ENCODE measurements around the gene ITPR2. TPM values are rescaled to one million over a fixed set of nuclear protein-coding genes. Genes with fewer than 3 reads are reported as not detected.
"Not testable (repeated sequence)": the region's sequence is repeated elsewhere in the genome, so short reads cannot be mapped to it uniquely, and the experiment has no call there.

The ITPR2 gene
- total RNA-seq, 2 experiments from 2014 or later, result 28.8 to 29.9 TPM

- H3K4me1 ChIP-seq (ENCODE audit: insufficient read depth, low read length), result no peaks in the 10 kb centered on the region
- no peak for TF ChIP-seq CTCF (IDR thresholded peaks at IDR 0.05)
- Mint-ChIP-seq H3K9me3 (no peaks in the 10 kb centered on the region), H3K36me3 (ENCODE audit: low read depth) (peaks cover 77% of the 10 kb centered on the region), H3K4me1 (ENCODE audit: low read depth) (no peaks in the 10 kb centered on the region), H3K27me3 (no peaks in the 10 kb centered on the region), H3K27ac (no peak overlapping the region), H3K4me3 (no peak overlapping the region)
- peaks cover 2% of the 10 kb centered on the region for H3K36me3 ChIP-seq (ENCODE audit: insufficient read depth, low read length)
- ATAC-seq (ENCODE audit: poor library complexity) (no peak), DNase-seq (no peak)
- no peaks in the 10 kb centered on the region for H3K27me3 ChIP-seq (ENCODE audit: control insufficient read depth in 1 of 2, insufficient read depth in 2 of 2, low read length in 2 of 2)
- H3K4me3 ChIP-seq (ENCODE audit: low read length), result no peak overlapping the region
- no peak overlapping the region for H3K27ac ChIP-seq (ENCODE audit: low read depth in 1 of 2, low read length in 2 of 2)
- POLR2A ChIA-PET, result no interaction called here
- CTCF ChIA-PET, result no interaction called here
- intact Hi-C loops (cut with DNase I, micrococcal nuclease), result no loop called here
- peaks cover 0 to 5% of the 10 kb centered on the region in 2 experiments for H3K9me3 ChIP-seq (ENCODE audit: control insufficient read depth in 1 of 2, insufficient read depth in 1 of 2, low read length in 2 of 2)
Observed at GRCh38 chr12:26647088-26647487, 185.9 kb downstream of the ITPR2 start.

- Mint-ChIP-seq H3K9me3 (no peaks in the 10 kb centered on the region), H3K27me3 (no peaks in the 10 kb centered on the region), H3K4me1 (ENCODE audit: low read depth) (no peaks in the 10 kb centered on the region), H3K36me3 (ENCODE audit: low read depth) (peaks cover 72% of the 10 kb centered on the region), H3K4me3 (no peak overlapping the region), H3K27ac (no peak overlapping the region)
- no peaks in the 10 kb centered on the region for H3K4me1 ChIP-seq (ENCODE audit: insufficient read depth, low read length)
- peaks cover 0 to 2% of the 10 kb centered on the region in 2 experiments for H3K9me3 ChIP-seq (ENCODE audit: control insufficient read depth in 1 of 2, insufficient read depth in 1 of 2, low read length in 2 of 2)
- DNase-seq (no peak), ATAC-seq (ENCODE audit: poor library complexity) (no peak)
- TF ChIP-seq CTCF (IDR thresholded peaks at IDR 0.05), result no peak
- POLR2A ChIA-PET, result no interaction called here
- no peaks in the 10 kb centered on the region for H3K27me3 ChIP-seq (ENCODE audit: control insufficient read depth in 1 of 2, insufficient read depth in 2 of 2, low read length in 2 of 2)
- H3K4me3 ChIP-seq (ENCODE audit: low read length), result no peak overlapping the region
- intact Hi-C loops (cut with DNase I, micrococcal nuclease), result no loop called here
- CTCF ChIA-PET, result no interaction called here
- no peak overlapping the region for H3K27ac ChIP-seq (ENCODE audit: low read depth in 1 of 2, low read length in 2 of 2)
- H3K36me3 ChIP-seq (ENCODE audit: insufficient read depth, low read length), result no peaks in the 10 kb centered on the region
Observed at GRCh38 chr12:26646571-26646970, 186.4 kb downstream of the ITPR2 start.

- intact Hi-C loops (cut with DNase I, micrococcal nuclease); H3K27me3 ChIP-seq (ENCODE audit: control insufficient read depth in 1 of 2, insufficient read depth in 2 of 2, low read length in 2 of 2); H3K36me3 ChIP-seq (ENCODE audit: insufficient read depth, low read length); H3K4me1 Mint-ChIP-seq (ENCODE audit: low read depth); H3K4me3 Mint-ChIP-seq; POLR2A ChIA-PET; CTCF ChIA-PET; H3K4me3 ChIP-seq (ENCODE audit: low read length); DNase-seq; H3K4me1 ChIP-seq (ENCODE audit: insufficient read depth, low read length); H3K27ac Mint-ChIP-seq; H3K27me3 Mint-ChIP-seq; H3K9me3 ChIP-seq (ENCODE audit: control insufficient read depth in 1 of 2, insufficient read depth in 1 of 2, low read length in 2 of 2); ATAC-seq (ENCODE audit: poor library complexity); H3K9me3 Mint-ChIP-seq; H3K27ac ChIP-seq (ENCODE audit: low read depth in 1 of 2, low read length in 2 of 2): not testable (repeated sequence)
- H3K36me3 Mint-ChIP-seq (ENCODE audit: low read depth), result peaks cover 63% of the 10 kb centered on the region
Observed at GRCh38 chr12:26644376-26644775, 188.6 kb downstream of the ITPR2 start.

GRCh38 chr12:26643532-26644315, 189.3 kb downstream of the ITPR2 start:
- no peak for TF ChIP-seq CTCF (IDR thresholded peaks at IDR 0.05)
- Mint-ChIP-seq H3K4me3 (no peak overlapping the region), H3K4me1 (ENCODE audit: low read depth) (no peaks in the 10 kb centered on the region), H3K27me3 (no peaks in the 10 kb centered on the region), H3K27ac (no peak overlapping the region), H3K36me3 (ENCODE audit: low read depth) (peaks cover 63% of the 10 kb centered on the region), H3K9me3 (no peaks in the 10 kb centered on the region)
- no peak for ATAC-seq (ENCODE audit: poor library complexity)
- no peak overlapping the region for H3K27ac ChIP-seq (ENCODE audit: low read depth in 1 of 2, low read length in 2 of 2)
- DNase-seq, result no peak
- ChIA-PET CTCF (no interaction called here), POLR2A (no interaction called here)
- intact Hi-C loops (cut with DNase I, micrococcal nuclease), result no loop called here
- no peaks in the 10 kb centered on the region for H3K36me3 ChIP-seq (ENCODE audit: insufficient read depth, low read length)
- no peaks in the 10 kb centered on the region for H3K4me1 ChIP-seq (ENCODE audit: insufficient read depth, low read length)
- H3K27me3 ChIP-seq (ENCODE audit: control insufficient read depth in 1 of 2, insufficient read depth in 2 of 2, low read length in 2 of 2), result no peaks in the 10 kb centered on the region
- H3K4me3 ChIP-seq (ENCODE audit: low read length), result no peak overlapping the region
- no peaks in the 10 kb centered on the region for H3K9me3 ChIP-seq (ENCODE audit: control insufficient read depth in 1 of 2, insufficient read depth in 1 of 2, low read length in 2 of 2)
